T47D (cell line): ENCODE measurements around the gene IL21R.
"Not testable (repeated sequence)": the region's sequence is repeated elsewhere in the genome, so short reads cannot be mapped to it uniquely, and the experiment has no call there.

Source experiments
- DNase-seq, 2 experiments: peaks; one replicate each; pipeline versions ENCODE4 v3.0.0 to v3.0.0-alpha.2; 2011 to 2012; ENCODE audit warnings: low read depth in 1 of 2, low spot score in 1 of 2
- JUND ChIP-seq: IDR thresholded peaks from 2 replicates; pipeline ENCODE4 v1.6.1; 2012; ENCODE audit warnings: low read depth
- in situ Hi-C: cut with HindIII; loops from 2 replicates; pipeline ENCODE4 v1.10.0; 2016; ENCODE audit warnings: low sequenced_read_pairs, low pct_unique_long_range_greater_than_20kb

The IL21R gene

GRCh38 chr16:27381236-27381635 lies 20.7 kb upstream of the IL21R start:
- TF ChIP-seq JUND = no peak
- in situ Hi-C loops = no loop called here
- DNase-seq = no peak

GRCh38 chr16:27381974-27382855 lies 19.8 kb upstream of the IL21R start:
- in situ Hi-C loops = no loop called here
- TF ChIP-seq JUND = no peak

GRCh38 chr16:27383556-27384243 lies 18.3 kb upstream of the IL21R start:
- TF ChIP-seq JUND = no peak
- no peak for DNase-seq
- in situ Hi-C loops = no loop called here

More at GRCh38 chr16:27381974-27382855, 19.8 kb upstream of the IL21R start:
- no peak for DNase-seq

GRCh38 chr16:27384425-27384824 lies 17.5 kb upstream of the IL21R start:
- in situ Hi-C loops = no loop called here
- DNase-seq = no peak
- no peak for TF ChIP-seq JUND

GRCh38 chr16:27385398-27385797 lies 16.6 kb upstream of the IL21R start:
- no peak for TF ChIP-seq JUND
- DNase-seq = no peak
- in situ Hi-C loops = no loop called here

- TF ChIP-seq JUND = no peak
- no peak for DNase-seq
- in situ Hi-C loops = no loop called here
Measured at GRCh38 chr16:27386674-27387073, 15.3 kb upstream of the IL21R start.

GRCh38 chr16:27387724-27388123 lies 14.2 kb upstream of the IL21R start:
- in situ Hi-C loops = no loop called here
- DNase-seq = no peak
- no peak for TF ChIP-seq JUND

GRCh38 chr16:27389272-27389961 lies 12.6 kb upstream of the IL21R start:
- no peak for TF ChIP-seq JUND
- in situ Hi-C loops = no loop called here
- no peak for DNase-seq

GRCh38 chr16:27390151-27390550 lies 11.8 kb upstream of the IL21R start:
- in situ Hi-C loops = no loop called here
- TF ChIP-seq JUND = no peak

GRCh38 chr16:27392671-27393070 lies 9.3 kb upstream of the IL21R start:
- no peak for DNase-seq
- in situ Hi-C loops = no loop called here
- no peak for TF ChIP-seq JUND

More at GRCh38 chr16:27390151-27390550, 11.8 kb upstream of the IL21R start:
- no peak for DNase-seq

- no peak for DNase-seq
- TF ChIP-seq JUND = no peak
- in situ Hi-C loops = no loop called here
Measured at GRCh38 chr16:27394516-27394915, 7.5 kb upstream of the IL21R start.

GRCh38 chr16:27398341-27398893 lies 3.6 kb upstream of the IL21R start:
- not testable (repeated sequence) for DNase-seq

More at GRCh38 chr16:27398341-27398893, 3.6 kb upstream of the IL21R start:
- in situ Hi-C loops = not testable (repeated sequence)
